Left lung (tissue), 10 donors: ENCODE results near the gene ARHGAP30. TPM values are rescaled to one million over a fixed set of nuclear protein-coding genes. Genes with fewer than 3 reads are reported as not detected.

Source experiments
- ATAC-seq: fragments of 200-7000 bp; cut with Tn5 transposase; one replicate; pipeline ENCODE4 v1.9.1; 2020; ENCODE audit warnings: moderate library complexity
- DNase-seq, 4 donors: peaks; one replicate each; pipeline ENCODE4 v3.0.0-alpha.2; 2013 to 2020
- H3K27ac ChIP-seq, 2 donors: fragments of 200-600 bp; sonication (generic) in 1 of 2; one replicate each; pipeline versions ENCODE4 v1.5.0 to v1.8.0; 2020 to 2021
- H3K27me3 ChIP-seq, 2 donors: fragments of 200-600 bp; sonication (generic) in 1 of 2; one replicate each; pipeline versions ENCODE4 v1.5.0 to v1.8.0; 2020 to 2021
- H3K36me3 ChIP-seq, 2 donors: fragments of 200-600 bp; sonication (generic) in 1 of 2; one replicate each; pipeline versions ENCODE4 v1.5.0 to v1.8.0; 2020 to 2021
- H3K4me1 ChIP-seq, 2 donors: fragments of 200-600 bp; one replicate each; pipeline ENCODE4 v1.8.0; 2021
- H3K4me3 ChIP-seq, 2 donors: fragments of 200-600 bp; sonication (generic) in 1 of 2; one replicate each; pipeline versions ENCODE4 v1.5.0 to v1.8.0; 2020 to 2021; ENCODE audit warnings: mild to moderate bottlenecking in 1 of 2
- H3K9me3 ChIP-seq, 2 donors: fragments of 200-600 bp; sonication (generic) in 1 of 2; one replicate each; pipeline versions ENCODE4 v1.5.0 to v1.8.0; 2020 to 2021
- CTCF ChIP-seq, 2 donors: fragments of 200-600 bp; sonication (generic) in 1 of 2; IDR thresholded peaks; one replicate each; pipeline versions ENCODE4 v1.5.0 to v1.8.0; 2021; ENCODE audit warnings: antibody characterized with exemption in 2 of 2
- intact Hi-C, 2 donors: fragments of 100-400 bp; cut with DNase I; formaldehyde crosslinking; loops; one replicate each; pipeline versions ENCODE4 v1.11.2 to v1.14.2; 2022
- polyA plus RNA-seq, 6 donors: library from polyadenylated mRNA; unstranded; fragments of 120-200 nt; gene quantifications; one replicate each; pipeline ENCODE4 v1.2.1, GENCODE V29; 2013; ENCODE audit not compliant: insufficient read length in 6 of 6
- total RNA-seq, 2 donors: library from RNA; stranded (reverse); fragmentation: NEBNext Ultra II Directional; extraction: Animal tissue kit (Norgen Biotek cat#: 25700); gene quantifications; one replicate each; pipeline ENCODE4 v1.2.1, GENCODE V29; 2021
- donor health status: DM: no; HTN: yes; CAD: no.
- donor health status: DM: no; HTN: no; CAD: no.

ARHGAP30 gene
- total and polyA plus RNA-seq, 8 donors = 3.0 to 57.7 (median 4.2) TPM

GRCh38 chr1:161100556-161100955 lies 30.9 kb upstream of the ARHGAP30 start:
- no peaks in the 10 kb centered on the region for H3K27me3 ChIP-seq
- no peak for ATAC-seq
- no peak overlapping the region for H3K4me3 ChIP-seq
- TF ChIP-seq CTCF (IDR thresholded peaks at IDR 0.05) = no peak
- peaks cover 14 to 32% of the 10 kb centered on the region in 2 donors for H3K4me1 ChIP-seq
- H3K36me3 ChIP-seq = peaks cover 0 to 33% of the 10 kb centered on the region in 2 donors
- H3K9me3 ChIP-seq = no peaks in the 10 kb centered on the region
- intact Hi-C loops = no loop called here
- no peak for DNase-seq
- no peak overlapping the region for H3K27ac ChIP-seq

GRCh38 chr1:161099090-161099802 lies 29.6 kb upstream of the ARHGAP30 start:
- H3K27ac ChIP-seq = no peak overlapping the region
- ATAC-seq (no peak), DNase-seq (no peak)
- H3K4me3 ChIP-seq = no peak overlapping the region
- H3K4me1 ChIP-seq = peaks cover 14 to 32% of the 10 kb centered on the region in 2 donors
- no peaks in the 10 kb centered on the region for H3K9me3 ChIP-seq
- intact Hi-C loops = loop anchor here in 1 of 2 donors (5.0 kb wide), 1 partner anchor 102 kb away; no protein-coding TSS in a partner anchor
- no peaks in the 10 kb centered on the region for H3K27me3 ChIP-seq
- H3K36me3 ChIP-seq = peaks cover 0 to 33% of the 10 kb centered on the region in 2 donors
- no peak for TF ChIP-seq CTCF (IDR thresholded peaks at IDR 0.05)

- Histone ChIP-seq H3K27me3 (no peaks in the 10 kb centered on the region), H3K27ac (peak within 1 kb of the TSS; percentile 19 to 60), H3K36me3 (peaks cover 0 to 33% of the 10 kb centered on the region in 2 donors), H3K4me3 (peak within 1 kb of the TSS; percentile 49 to 62), H3K9me3 (no peaks in the 10 kb centered on the region), H3K4me1 (peaks cover 14 to 32% of the 10 kb centered on the region in 2 donors)
- DNase-seq (peak in 3 of 4 donors; percentile 85 to 91 (median 85)), ATAC-seq (peak; percentile 90)
- intact Hi-C loops = loop anchor here in 1 of 2 donors (5.0 kb wide), 1 partner anchor 101 kb away; no protein-coding TSS in a partner anchor
- TF ChIP-seq CTCF (IDR thresholded peaks at IDR 0.05) = no peak
Measured at GRCh38 chr1:161098210-161099068, 28.7 kb upstream of the ARHGAP30 start, which contains the start of gene KLHDC9. KLHDC9 (plus strand) TSS chr1:161098361; CDS start chr1:161098536, 175 bp downstream.

- DNase-seq (peak in 1 of 4 donors; percentile 76), ATAC-seq (no peak)
- Histone ChIP-seq H3K9me3 (no peaks in the 10 kb centered on the region), H3K27ac (peak overlapping the region; percentile 19 to 51), H3K36me3 (peaks cover 0 to 24% of the 10 kb centered on the region in 2 donors), H3K4me3 (no peak overlapping the region), H3K4me1 (peaks cover 14 to 32% of the 10 kb centered on the region in 2 donors), H3K27me3 (no peaks in the 10 kb centered on the region)
- intact Hi-C loops = loop anchor here in 1 of 2 donors (5.0 kb wide), 1 partner anchor 99 kb away; no protein-coding TSS in a partner anchor
- no peak for TF ChIP-seq CTCF (IDR thresholded peaks at IDR 0.05)
Measured at GRCh38 chr1:161096530-161096929, 26.8 kb upstream of the ARHGAP30 start.
